Panc1 (cell line): ENCODE data around the gene SIGLECL1. TPM values are rescaled to one million over a fixed set of nuclear protein-coding genes. Genes with fewer than 3 reads are reported as not detected.

Experiments used
- ATAC-seq: fragments of 200-7000 bp; cut with Tn5 transposase; 2 replicates; pipeline ENCODE4 v1.9.1; 2020; ENCODE audit warnings: mild to moderate bottlenecking, moderate library complexity
- BruUV-seq: library from RNA; stranded (reverse); fragments of 400-500 nt; replicated peaks from 2 replicates; lab custom pipeline; 2021; lab: Mats Ljungman, UMichigan
- CTCF ChIA-PET: fragments of 300-600 bp; sonication (Branson Sonifier 250); formaldehyde crosslinking; loops from one replicate; lab custom pipeline; 2022; ENCODE audit warnings: antibody characterized with exemption; lab: Charles Lee
- POLR2A ChIA-PET: fragments of 300-600 bp; sonication (Branson Sonifier 250); formaldehyde crosslinking; loops from one replicate; lab custom pipeline; 2022; ENCODE audit warnings: antibody characterized with exemption; lab: Charles Lee
- DNase-seq: peaks from one replicate; pipeline ENCODE4 v3.0.0-alpha.2; 2010; ENCODE audit warnings: low read depth, low spot score
- H3K27ac ChIP-seq: 2 replicates; pipeline ENCODE4 v1.5.1; 2011; ENCODE audit warnings: mild to moderate bottlenecking, low read length, inconsistent platforms
- H3K27me3 ChIP-seq: fragments of 200-500 bp; sonication (Bioruptor generic); 2 replicates; pipeline ENCODE4 v1.6.0; 2014; ENCODE audit warnings: low read length, inconsistent platforms; ENCODE audit not compliant: control insufficient read depth, insufficient read depth
- H3K36me3 ChIP-seq: fragments of 200-500 bp; sonication (Bioruptor generic); 2 replicates; pipeline ENCODE4 v1.5.1; 2014; ENCODE audit warnings: inconsistent platforms, mild to moderate bottlenecking, low read length, moderate library complexity; ENCODE audit not compliant: control insufficient read depth, insufficient read depth
- H3K4me1 ChIP-seq: 2 replicates; pipeline ENCODE4 v1.5.1; 2011; ENCODE audit warnings: inconsistent platforms, mild to moderate bottlenecking, low read length, moderate library complexity; ENCODE audit not compliant: control insufficient read depth, insufficient read depth
- H3K4me3 ChIP-seq, 2 experiments: 2 replicates each; pipeline ENCODE4 v1.5.1; 2011 to 2012; ENCODE audit warnings: low read depth in 2 of 2, low read length in 2 of 2, mild to moderate bottlenecking in 2 of 2, inconsistent platforms in 1 of 2, moderate library complexity in 1 of 2
- H3K9me3 ChIP-seq: fragments of 200-500 bp; sonication (Bioruptor generic); 2 replicates; pipeline ENCODE4 v1.5.1; 2014; ENCODE audit warnings: low read depth, mild to moderate bottlenecking, inconsistent platforms, low read length, moderate library complexity; ENCODE audit not compliant: control insufficient read depth, insufficient read depth
- POLR2AphosphoS5 ChIP-seq: IDR thresholded peaks from 2 replicates; pipeline ENCODE4 v1.6.1; 2012; ENCODE audit warnings: mild to moderate bottlenecking, low read depth, low read length, moderate library complexity
- SIN3A ChIP-seq: IDR thresholded peaks from 2 replicates; pipeline ENCODE4 v1.6.1; 2012; ENCODE audit warnings: low read depth, mild to moderate bottlenecking, low read length, moderate library complexity, borderline replicate concordance; ENCODE audit not compliant: insufficient read depth
- TCF7L2 ChIP-seq: IDR thresholded peaks from 2 replicates; pipeline ENCODE4 v1.6.1; 2011; ENCODE audit warnings: mild to moderate bottlenecking, low read depth, low read length, inconsistent platforms
- in situ Hi-C: cut with HindIII; loops from 2 replicates; pipeline ENCODE4 v1.10.0; 2016; ENCODE audit warnings: low sequenced_read_pairs, low pct_unique_long_range_greater_than_20kb
- intact Hi-C: fragments of 100-400 bp; cut with micrococcal nuclease; formaldehyde crosslinking; loops from one replicate; pipeline ENCODE4 v1.10.0; 2022; ENCODE audit not compliant: unreplicated experiment
- total RNA-seq: library from RNA; stranded (reverse); gene quantifications from one replicate; pipeline ENCODE4 v1.2.1, GENCODE V29; 2021; ENCODE audit not compliant: unreplicated experiment
- TF ChIP-seq, protein P1 (sequence below), 2 experiments: IDR thresholded peaks; 2 replicates each; pipeline ENCODE4 v1.6.1; 2011 to 2012; ENCODE audit warnings: low read depth in 2 of 2, control low read depth in 1 of 2, low read length in 1 of 2, mild to moderate bottlenecking in 1 of 2, moderate library complexity in 1 of 2; ENCODE audit not compliant: insufficient read depth in 1 of 2
- TF ChIP-seq, protein P2 (sequence below): fragments of 450-650 bp; IDR thresholded peaks from 2 replicates; pipeline ENCODE4 v1.5.1; 2017; ENCODE audit warnings: mild to moderate bottlenecking

Gene SIGLECL1
- total RNA-seq, 1 experiment from 2014 or later, result not detected

DNA sequence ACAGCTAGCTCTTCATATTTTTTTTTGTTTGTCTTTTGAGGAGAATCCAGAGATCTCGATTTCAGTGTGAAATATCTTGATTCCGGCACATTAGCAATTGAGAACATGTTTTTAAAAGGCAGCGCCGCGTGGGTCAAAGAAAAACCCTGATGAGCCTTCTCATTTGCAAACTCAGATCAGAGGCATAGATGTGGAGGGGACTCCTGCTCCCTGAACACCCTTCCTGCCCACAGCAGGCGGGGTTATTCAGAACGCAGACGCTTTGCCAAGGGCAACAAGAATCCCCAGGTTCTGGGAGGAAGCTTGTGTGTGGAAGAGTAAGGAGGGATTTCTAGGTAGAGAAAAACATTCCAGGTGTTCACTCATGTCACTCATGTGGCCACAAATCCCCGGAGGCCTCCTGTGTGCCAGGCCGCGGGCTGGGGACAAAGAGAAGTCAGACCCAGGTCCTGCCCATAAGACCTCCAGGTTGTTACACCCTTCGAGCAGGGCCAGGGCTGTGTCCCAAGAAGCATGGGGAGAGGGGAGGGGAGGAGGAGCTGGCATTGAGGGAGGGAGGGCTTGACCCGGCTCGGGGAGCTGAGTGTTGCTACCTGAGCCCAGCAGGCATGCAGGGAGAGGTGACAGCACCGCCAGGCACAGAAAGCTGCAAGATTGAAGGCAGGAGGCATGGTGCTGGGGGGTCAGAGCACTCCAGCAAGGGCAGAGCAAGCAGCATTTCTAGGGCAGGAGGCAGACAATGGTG, 44.7 kb downstream of the SIGLECL1 start:
- DNase-seq (no peak), ATAC-seq (no peak)
- POLR2A ChIA-PET, result no interaction called here
- H3K27ac ChIP-seq, result no peak overlapping the region
- CTCF ChIA-PET, result no interaction called here
- in situ Hi-C loops, result no loop called here
- no peaks in the 10 kb centered on the region for H3K4me1 ChIP-seq
- no peaks in the 10 kb centered on the region for H3K36me3 ChIP-seq
- no peak overlapping the region for H3K4me3 ChIP-seq
- H3K27me3 ChIP-seq, result no peaks in the 10 kb centered on the region; the same call in 1 of the 2 replicates
- no TSS peak for BruUV-seq
- intact Hi-C loops, result no loop called here
- H3K9me3 ChIP-seq, result no peaks in the 10 kb centered on the region
- TF ChIP-seq, protein P1, sequence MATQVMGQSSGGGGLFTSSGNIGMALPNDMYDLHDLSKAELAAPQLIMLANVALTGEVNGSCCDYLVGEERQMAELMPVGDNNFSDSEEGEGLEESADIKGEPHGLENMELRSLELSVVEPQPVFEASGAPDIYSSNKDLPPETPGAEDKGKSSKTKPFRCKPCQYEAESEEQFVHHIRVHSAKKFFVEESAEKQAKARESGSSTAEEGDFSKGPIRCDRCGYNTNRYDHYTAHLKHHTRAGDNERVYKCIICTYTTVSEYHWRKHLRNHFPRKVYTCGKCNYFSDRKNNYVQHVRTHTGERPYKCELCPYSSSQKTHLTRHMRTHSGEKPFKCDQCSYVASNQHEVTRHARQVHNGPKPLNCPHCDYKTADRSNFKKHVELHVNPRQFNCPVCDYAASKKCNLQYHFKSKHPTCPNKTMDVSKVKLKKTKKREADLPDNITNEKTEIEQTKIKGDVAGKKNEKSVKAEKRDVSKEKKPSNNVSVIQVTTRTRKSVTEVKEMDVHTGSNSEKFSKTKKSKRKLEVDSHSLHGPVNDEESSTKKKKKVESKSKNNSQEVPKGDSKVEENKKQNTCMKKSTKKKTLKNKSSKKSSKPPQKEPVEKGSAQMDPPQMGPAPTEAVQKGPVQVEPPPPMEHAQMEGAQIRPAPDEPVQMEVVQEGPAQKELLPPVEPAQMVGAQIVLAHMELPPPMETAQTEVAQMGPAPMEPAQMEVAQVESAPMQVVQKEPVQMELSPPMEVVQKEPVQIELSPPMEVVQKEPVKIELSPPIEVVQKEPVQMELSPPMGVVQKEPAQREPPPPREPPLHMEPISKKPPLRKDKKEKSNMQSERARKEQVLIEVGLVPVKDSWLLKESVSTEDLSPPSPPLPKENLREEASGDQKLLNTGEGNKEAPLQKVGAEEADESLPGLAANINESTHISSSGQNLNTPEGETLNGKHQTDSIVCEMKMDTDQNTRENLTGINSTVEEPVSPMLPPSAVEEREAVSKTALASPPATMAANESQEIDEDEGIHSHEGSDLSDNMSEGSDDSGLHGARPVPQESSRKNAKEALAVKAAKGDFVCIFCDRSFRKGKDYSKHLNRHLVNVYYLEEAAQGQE (IDR thresholded peaks at IDR 0.05; ENCODE audit: insufficient read depth in 1 of 2, low read depth in 2 of 2, low read length in 1 of 2), result no peak
- TF ChIP-seq TCF7L2 (no peak), POLR2AphosphoS5 (no peak), SIN3A (no peak)
- TF ChIP-seq, protein P2, sequence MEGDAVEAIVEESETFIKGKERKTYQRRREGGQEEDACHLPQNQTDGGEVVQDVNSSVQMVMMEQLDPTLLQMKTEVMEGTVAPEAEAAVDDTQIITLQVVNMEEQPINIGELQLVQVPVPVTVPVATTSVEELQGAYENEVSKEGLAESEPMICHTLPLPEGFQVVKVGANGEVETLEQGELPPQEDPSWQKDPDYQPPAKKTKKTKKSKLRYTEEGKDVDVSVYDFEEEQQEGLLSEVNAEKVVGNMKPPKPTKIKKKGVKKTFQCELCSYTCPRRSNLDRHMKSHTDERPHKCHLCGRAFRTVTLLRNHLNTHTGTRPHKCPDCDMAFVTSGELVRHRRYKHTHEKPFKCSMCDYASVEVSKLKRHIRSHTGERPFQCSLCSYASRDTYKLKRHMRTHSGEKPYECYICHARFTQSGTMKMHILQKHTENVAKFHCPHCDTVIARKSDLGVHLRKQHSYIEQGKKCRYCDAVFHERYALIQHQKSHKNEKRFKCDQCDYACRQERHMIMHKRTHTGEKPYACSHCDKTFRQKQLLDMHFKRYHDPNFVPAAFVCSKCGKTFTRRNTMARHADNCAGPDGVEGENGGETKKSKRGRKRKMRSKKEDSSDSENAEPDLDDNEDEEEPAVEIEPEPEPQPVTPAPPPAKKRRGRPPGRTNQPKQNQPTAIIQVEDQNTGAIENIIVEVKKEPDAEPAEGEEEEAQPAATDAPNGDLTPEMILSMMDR, result no peak

DNA sequence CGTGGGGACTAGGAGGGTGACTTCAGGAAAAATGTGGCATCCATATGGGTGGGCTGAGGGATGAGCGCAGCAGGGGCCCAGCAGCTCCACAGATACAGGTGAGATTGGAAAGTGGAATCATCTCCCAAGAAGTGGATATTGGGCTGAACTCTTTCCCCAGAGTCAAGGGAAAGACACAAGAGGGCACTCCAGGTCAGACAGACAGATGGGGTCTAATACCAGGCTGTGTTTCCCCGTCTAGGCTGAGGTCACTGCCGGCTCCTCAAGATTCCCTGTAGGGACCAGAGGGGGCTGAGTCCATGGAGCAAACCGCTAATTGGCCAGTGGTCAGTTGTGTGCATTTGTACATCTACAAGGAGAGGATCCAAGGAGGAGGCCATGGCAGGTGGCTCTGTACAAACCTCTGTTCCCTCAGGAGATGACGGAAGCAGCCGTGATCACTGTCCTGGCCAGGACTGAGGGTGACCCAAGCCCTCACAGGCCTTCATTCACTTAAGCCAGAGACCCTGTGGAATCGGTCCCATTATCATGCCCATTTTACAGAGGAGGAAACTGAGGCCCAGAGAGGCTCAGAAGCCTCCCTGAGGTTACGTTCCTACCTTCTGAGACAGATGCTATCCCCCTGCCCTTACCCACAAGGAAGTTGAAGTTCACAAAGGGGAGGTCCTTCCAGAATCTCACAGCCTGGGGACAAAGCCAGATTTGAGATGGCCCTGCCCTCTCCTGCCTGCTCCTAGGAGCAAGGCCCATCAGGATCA, 45.6 kb downstream of the SIGLECL1 start:
- Histone ChIP-seq H3K9me3 (no peaks in the 10 kb centered on the region), H3K4me1 (no peaks in the 10 kb centered on the region), H3K4me3 (no peak overlapping the region), H3K27me3 (no peaks in the 10 kb centered on the region; the same call in 1 of the 2 replicates), H3K27ac (no peak overlapping the region), H3K36me3 (no peaks in the 10 kb centered on the region)
- ChIA-PET CTCF (no interaction called here), POLR2A (no interaction called here)
- in situ Hi-C loops, result no loop called here
- intact Hi-C loops, result no loop called here
- TF ChIP-seq, protein P2, result peak; percentile 43; the same call in 1 of the 2 replicates
- no peak for TF ChIP-seq SIN3A
- ATAC-seq (peak; percentile 60; the same call in 1 of the 2 replicates), DNase-seq (no peak)
- BruUV-seq, result no TSS peak
